HG02870 (cell line): ENCODE results near the gene DYNC1LI2.
"Not testable (repeated sequence)": the region's sequence is repeated elsewhere in the genome, so short reads cannot be mapped to it uniquely, and the experiment has no call there.

Experiments
- ATAC-seq: cut with Tn5 transposase; IDR thresholded peaks from one replicate; pipeline ENCODE4 v1.9.1; 2021; ENCODE audit warnings: mild to moderate bottlenecking, moderate library complexity; ENCODE audit not compliant: unreplicated experiment

Gene DYNC1LI2

DNA sequence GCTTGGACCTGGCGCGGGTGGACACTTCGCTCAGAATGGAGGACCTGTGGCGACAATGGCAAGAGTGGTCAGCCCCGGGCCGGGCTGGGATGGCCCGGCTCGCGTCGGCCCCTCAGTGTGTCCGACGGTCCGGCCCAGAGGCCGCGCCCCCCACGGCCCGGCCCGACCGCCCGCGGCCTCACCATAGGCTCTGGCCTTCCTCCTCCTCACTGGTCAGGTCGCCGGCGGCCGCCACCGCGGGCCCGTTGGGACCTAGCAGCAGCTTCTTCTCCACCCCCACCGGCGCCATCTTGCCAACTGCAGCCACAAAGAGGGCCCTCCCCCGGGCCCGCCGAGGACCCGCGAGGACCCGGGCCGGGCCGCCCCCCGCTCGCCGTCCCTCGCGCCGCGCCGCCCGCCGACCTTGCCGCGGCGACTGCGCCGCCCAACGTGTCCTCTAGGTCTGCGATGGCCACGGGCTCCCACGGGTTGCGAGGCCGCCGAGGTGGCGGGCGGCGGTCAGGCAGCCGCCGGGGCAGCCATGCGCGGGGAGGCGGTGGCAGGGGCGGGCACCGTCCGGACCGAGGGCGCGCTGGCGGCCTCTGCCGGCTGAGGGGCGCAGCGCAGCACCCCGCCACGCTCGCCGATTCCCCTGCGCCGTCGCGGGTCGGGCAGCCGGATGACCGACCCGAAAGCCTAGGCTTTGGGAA lies at the start of gene DYNC1LI2:
DYNC1LI2 (minus strand) TSS at position 307 of the 689 bp plus-strand sequence; CDS start at position 289, 18 bp downstream.
- ATAC-seq = peak; percentile 77

DNA sequence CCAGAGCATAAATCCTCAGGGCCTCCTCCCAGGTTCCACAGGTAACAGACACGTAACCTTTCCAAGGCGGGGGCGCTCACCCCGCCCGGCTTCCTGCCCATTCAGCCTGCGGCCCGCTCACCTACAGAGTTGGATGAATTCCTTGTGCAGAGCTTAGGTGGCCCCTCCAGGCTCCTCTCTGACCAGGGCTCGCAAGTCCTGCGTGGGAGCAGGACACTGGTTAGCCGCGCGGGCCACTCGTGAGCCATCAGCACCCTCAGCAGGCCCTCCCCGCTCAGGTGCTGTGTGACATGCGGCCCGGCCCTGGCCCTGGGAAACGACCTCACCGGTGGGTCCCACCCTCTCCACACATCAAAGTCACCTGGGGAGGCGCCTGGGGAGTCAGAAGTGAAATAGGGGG lies 49.4 kb upstream of the DYNC1LI2 start:
- no peak for ATAC-seq

DNA sequence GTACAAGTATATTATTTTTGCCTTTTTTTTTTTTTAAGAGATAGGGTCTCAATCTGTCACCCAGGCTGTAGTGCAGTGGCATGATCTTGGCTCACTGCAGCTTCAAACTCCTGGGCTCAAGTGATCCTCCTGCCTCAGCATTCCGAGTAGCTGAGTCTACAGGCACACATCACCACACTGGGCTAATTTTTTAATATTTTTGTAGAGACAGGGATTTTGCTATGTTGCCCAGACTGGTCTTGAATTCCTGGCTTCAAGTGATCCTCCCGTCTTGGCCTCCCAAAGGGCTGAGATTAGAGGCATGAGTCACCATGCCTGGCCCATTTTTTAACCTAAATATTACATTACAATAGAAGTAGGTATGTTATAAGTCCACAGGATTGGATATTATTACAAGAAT lies 46.8 kb upstream of the DYNC1LI2 start:
- no peak for ATAC-seq

DNA sequence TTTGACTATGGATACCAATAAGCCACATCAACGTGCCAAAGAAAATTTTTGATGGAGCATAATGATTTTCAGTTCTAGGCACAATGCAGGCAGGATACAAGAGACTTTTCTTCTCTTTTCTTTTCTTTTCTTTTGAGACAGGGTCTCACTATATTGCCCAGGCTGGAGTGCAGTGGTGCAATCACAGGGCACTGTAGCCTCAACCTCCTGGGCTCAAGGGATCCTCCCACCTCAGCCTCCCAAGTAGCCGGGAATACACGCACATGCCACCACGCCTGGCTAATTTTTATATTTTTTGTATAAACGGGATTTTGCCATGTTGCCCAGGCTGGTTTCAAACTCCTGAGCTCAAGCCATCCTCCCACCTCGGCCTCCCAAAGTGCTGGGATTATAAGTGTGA lies 42.6 kb upstream of the DYNC1LI2 start:
- not testable (repeated sequence) for ATAC-seq

DNA sequence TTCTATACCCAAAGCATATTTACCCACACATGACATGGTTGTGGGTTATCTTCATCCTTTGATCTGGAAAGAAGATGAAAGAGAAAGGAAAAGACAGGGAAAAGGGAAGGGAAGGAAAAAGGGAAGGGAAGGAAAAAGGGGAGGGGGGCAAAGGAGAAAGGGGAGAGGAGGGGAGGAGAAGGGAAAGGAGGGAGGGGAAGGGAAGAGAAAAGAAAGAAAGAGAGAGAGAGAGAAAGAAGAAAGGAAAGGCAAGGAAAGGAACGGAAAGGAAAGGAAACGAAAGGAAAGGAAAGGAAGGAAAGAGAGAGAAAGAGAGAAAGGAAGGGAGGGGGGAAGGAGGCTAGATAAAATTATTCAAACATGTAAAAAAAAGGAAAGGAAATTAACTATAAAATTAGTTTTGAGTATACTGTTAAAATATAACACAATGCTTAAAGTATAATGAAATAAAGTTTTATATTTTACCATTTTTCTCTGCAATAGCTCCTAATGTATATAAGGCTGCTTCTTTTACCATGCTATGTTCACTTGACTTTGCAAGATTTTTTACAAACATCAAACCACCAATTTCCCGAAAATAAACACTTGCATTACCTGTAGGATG lies 38.8 kb upstream of the DYNC1LI2 start:
- ATAC-seq = no peak

DNA sequence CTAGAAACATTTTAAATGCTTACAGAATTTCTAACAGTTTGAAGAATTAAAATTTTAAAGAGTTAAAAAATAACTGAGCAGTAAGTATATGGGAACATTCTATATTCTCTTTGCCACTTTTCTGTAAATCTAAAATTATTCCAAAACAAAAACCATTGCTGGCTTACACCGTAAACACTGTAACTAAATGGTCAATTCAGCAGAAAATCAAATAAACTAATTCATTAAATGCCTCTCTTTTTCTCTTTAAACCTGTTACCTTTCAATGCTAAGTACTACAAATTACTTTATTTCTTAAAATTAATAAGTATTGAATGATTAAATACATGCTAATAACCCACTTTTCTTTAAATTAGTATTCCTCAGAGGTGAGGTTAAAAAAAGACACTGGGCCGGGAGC lies 36.0 kb upstream of the DYNC1LI2 start:
- no peak for ATAC-seq

DNA sequence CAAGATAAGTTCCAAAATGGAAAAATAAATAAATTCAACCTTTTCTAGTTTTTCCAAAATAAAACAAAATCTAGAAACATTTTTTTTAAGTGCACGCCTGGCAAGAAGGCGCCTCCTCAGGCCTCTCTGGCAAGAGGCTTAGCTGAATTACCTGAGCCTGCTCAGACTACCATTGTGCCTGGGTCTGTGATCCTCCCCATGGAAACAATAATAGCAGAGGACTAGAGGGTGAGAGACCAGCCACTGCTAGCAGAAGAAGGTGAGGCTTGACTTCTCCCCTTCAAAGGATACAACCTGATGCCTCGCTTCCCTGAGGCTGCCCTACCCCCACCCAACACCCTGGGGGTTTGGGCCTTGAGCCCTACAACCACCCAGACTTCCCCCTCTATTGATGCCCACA lies 35.1 kb upstream of the DYNC1LI2 start:
- ATAC-seq = no peak

DNA sequence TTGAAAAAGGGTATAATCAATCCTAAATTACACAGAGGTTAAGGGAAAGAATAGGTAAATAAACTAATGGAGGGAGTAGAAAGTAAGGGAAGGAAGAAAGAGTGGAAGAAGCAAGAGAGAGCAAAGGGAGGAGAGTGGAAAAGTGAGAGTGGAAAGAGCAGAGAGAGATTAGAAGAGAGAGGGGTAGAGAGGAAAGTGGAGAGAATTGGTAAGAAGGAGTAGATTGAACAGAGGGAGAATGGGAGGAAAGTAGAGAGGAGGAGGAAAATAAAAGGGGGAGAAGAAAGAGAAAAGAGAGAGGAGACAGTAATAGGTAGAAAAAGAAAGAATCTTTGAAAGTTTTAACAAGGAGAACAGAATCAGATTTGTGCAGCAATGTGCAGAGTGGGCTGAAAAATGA lies 25.0 kb upstream of the DYNC1LI2 start:
- ATAC-seq = no peak

DNA sequence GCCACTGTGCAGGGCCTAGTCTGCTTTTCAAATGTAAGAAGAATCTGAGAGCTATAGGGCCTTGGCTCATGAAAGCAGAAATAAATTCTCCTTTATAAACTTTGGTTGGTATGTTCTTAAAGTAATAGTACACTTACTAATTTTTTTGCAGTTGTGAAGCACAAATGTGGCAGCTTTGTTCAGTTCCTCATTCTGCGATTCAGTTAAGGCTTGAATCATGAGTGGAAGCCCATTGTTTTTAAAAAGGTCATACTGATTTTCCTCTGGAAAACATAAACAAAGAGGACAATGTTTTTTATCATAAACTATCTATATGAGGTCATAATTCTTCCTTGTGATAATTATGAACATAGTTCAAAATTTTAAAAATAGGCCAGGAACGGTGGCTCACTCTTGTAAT lies 23.6 kb upstream of the DYNC1LI2 start:
- no peak for ATAC-seq

DNA sequence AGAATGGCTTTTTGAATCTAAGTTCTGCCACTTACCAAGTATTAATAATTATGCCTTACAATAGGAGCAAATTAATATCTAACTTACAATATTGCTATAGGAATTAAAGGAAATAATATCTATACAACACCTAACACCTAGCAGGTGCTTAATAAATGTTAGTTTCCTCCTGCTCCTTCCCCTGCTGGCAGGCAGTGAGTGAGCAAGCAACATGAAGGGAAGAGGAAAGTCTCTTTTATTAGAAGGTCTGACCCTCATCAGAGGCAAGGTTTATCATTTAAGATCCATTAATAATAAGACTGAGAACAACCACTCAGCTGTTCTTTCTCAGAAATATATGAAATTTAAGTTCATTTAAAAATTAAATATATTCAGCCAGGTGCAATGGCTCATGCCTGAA lies 6.7 kb upstream of the DYNC1LI2 start:
- ATAC-seq = no peak

DNA sequence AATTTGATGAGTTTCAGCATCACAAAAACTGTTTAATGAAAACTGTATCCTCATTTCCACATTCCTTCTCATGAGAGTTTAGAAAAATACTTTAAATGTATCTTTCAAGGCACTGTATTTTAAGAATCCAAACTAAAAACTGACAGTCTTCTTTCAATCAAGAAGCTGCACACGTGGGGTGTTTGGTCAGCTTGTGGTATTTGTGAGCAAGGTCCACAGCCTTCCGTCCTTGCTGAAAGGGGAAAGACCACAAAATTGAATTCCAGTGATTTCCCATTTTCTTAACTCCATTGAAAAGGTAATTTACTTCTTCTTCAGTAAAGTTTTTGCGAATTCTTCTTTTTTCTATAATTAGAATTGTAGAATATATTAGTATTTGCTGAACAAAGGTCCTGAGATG lies 3.4 kb upstream of the DYNC1LI2 start:
- ATAC-seq = no peak

DNA sequence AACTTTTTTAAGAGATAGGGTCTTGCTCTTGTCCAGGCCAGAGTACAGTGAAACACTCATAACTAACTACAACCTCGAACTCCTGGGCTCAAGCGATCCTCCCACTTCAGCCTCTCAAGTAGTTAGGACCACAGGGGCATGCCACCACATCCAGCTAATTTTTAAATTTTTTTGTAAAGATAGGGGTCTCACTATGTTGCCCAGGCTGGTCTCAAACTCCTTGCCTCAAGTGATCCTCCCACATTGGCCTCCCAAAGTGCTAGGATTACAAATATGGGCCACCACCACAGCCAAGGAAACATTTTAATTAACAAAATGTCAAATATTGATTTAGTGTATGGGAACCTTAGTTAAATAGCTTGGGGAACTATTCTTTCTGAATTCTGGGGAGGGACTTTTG lies 2.8 kb upstream of the DYNC1LI2 start:
- ATAC-seq = no peak

DNA sequence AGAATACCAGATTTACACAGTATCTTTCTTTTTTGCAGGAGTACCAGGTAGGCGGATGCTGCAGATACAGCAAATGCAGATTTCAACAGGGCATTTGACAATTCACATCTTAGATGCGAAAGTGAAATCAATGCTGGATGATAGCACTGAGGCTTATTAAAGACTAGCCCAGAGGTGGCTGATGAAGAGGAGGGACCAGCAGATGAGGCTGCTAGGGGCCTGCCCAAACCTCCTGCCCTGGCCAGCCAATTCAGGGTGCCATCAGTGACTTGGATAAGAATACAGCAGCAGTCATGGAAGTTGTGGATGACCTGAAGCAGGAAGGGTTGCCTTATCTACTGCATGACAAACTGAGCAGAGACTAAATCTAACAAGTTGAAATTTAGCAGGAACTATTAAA lies 1.5 kb upstream of the DYNC1LI2 start:
- no peak for ATAC-seq

DNA sequence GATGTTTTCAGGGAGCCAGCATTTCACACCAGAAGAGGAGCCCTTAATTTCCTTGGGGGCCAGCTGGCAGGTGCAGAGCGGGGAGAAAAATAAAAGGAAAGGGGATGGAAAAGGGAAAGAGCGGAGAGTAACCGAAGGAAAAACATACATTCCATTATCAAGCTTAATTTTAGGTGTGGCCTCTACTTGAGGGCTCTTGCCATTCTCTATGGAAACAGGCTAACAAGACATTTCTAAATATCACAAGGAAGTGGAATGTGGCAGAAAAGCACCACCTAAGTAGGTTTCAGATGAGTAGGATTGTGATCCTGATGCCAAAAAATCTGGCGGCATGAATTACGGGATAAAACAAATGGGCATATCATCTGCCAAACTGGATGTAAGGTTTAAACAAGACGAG lies 970 bp upstream of the DYNC1LI2 start:
- no peak for ATAC-seq

DNA sequence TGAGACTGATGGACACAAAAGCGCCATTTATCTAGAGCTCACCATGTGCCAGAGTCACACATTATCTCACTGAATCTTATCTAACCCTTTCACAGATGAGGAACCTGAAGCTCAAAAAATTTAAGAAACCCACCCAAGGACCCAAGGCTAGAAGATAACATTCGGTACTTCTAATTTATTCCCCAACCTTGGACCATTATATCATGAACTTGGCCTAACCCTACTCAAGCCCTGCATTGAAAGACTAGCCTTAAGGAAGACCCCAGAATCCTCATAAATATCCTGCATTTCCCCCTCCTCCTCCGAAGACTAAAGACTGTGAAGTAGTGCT lies 548 bp upstream of the DYNC1LI2 start:
- no peak for ATAC-seq

DNA sequence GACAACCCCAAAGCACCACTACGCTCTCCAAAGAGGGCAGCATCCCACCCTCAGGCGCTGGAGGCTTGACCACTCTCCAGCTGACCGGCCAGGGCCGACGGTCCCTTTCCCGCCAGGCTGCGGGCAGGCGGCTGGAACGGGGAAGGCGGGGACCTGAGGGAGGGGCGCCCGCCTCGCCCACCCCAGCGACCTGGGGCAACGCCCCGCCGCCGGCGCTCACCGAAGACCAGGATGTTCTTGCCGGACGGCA lies 431 bp downstream of the DYNC1LI2 start:
- ATAC-seq = peak; percentile 16

DNA sequence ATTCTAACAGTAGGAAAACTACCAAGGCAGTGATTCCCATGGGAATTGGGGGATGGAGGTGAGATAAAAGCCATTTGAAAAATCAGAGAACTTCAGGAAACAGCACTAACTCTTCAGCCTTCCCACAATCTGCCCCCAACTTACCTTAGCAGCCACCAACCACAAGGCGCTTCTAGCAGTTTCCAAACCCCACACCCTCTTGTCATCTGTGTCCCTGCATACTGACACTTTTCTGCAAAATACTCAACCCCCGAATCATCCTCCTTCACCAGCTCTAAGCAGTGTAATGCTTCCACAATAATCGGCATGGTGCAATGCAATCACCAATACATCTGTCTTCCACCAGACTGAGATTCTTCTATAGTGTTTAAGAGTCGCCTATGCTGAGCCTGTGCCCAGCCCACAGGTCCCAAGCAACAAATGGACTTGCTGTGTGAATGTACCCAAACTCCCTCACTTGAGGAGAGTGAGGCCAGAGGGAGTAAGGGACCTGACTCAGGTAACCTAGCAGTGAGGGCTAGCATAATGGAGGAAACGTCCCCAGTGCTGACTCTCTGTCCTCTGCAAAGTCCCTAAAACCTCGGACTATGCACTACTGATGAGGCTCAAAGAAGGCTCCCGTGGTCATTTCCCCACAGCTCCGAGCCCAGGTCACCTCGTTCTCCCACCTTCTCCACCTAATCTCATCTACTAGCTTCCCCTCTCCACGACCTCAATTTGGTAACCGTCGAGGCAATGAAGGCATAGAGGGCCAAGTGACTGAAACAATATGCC lies 943 bp downstream of the DYNC1LI2 start:
- ATAC-seq = no peak

DNA sequence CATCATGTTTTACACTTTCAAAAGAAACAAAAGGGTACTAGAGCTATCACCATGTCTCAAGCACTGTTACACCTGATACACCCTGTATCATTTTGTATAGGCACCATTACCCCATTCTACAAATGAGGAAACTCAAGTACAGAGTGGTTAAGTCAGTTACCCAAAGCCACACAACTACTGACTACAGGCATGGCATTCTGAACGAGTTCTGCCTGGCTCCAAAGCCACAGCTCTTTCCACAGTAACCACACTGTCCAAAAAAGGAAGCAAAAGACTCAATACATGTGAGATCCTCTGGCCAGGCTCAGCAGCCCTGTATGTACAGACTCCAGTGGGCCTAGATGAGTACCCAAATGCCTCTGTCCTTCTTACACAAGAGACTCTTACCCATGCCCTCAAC lies 4.7 kb downstream of the DYNC1LI2 start:
- peak; percentile 56 for ATAC-seq

DNA sequence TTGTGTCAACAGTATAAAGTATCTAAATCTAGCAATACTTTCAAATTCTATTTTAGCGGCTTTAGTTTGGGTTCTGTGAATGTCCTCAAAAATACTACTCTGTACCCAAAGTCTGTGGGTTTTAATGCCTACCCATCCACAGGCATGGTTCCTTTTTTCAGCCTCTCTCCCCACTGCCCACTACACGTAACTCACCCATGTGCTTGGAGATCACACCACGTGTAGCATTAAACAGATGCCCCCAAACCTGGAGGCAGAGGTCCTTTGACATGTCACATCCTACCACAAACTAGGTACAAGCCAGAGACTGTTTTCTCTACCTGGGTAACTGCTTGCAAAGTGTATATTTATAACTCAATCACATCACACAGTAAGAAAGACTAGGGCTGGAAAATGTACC lies 5.4 kb downstream of the DYNC1LI2 start:
- no peak for ATAC-seq

DNA sequence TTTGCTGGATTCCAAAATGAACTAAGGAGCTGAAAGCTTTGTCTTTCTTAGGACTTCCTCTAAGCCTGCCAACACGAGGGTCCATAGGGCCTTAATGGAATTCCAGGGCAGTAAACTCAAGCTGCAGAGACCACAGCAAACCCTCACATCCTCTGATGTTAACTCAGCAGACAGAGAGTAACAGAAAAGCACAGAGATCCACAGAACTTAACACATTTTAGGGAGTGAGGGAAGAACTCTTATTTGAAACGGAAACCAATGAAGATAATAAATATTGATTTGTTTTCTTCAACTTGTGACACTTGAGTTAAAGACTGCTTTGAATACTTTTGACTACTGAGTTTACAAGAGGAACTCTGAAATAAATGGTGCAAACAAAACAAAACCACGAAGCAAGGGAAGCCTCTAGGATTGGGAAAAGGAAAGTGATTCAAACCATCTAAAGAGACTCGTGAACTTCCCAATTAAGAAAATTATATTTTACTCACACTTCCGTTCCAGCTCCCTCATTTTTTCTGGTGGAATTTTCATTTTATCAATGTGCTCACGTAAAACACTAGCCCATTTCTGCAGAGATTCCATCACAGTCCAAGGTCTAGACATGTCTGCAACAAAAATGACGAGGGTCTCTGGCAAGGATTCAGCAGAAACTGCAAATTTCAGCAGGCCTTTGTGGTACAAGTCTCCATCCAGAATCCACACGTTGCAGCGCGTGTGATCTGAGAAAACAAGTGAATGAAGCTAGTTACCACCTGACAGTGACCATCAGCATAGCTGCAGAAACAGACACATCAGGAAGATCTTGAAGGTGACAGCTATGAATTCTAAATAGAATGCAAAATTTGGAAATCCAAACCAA lies 9.2 kb downstream of the DYNC1LI2 start:
- no peak for ATAC-seq

DNA sequence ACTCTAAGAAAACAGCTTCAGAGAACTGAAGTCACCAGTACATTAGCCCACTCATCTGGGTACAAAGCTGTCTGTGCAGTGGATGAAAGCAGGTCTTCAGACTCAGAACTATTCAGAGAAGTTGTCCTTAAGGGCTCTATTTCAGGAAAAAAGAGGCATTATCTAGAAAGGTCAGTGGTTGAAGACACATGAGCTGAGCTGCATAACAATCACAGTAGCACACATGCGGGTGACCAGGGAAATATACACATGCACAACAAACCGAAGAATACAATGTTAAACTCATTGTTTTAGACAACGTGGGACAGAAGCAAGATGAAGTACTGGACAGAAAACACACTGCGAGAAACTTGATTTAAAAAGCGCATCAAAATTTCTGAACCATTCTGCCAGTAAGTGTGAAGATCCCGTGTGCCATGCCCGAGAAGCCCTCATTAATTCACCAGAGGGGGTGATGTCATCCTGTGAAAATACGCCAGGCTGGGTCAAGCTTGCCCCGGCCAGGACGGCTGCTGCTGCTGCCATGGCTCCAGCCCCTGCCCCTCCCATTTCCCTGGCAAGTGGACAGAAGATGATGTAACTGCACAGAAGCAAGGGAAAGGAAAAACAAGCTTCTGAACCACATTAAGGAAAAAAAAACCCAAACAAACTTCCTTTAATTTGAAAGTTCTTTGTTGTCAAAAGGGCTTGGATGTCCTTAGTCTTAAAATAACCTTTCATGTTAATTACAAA lies 10.1 kb downstream of the DYNC1LI2 start:
- ATAC-seq = no peak
